Urothelium cell line (cell line): Measurements from ENCODE around the gene MCRS1.
"Not testable (repeated sequence)": the region's sequence is repeated elsewhere in the genome, so short reads cannot be mapped to it uniquely, and the experiment has no call there.

Source experiments
- DNase-seq: peaks from one replicate; pipeline ENCODE4 v3.0.0; 2011; ENCODE audit warnings: low spot score, mixed read lengths
- FAIRE-seq: peaks from 2 replicates; lab custom pipeline; 2011; peaks lifted over from hg19 to GRCh38; lab: Jason Lieb, UNC

The MCRS1 gene, protein sequence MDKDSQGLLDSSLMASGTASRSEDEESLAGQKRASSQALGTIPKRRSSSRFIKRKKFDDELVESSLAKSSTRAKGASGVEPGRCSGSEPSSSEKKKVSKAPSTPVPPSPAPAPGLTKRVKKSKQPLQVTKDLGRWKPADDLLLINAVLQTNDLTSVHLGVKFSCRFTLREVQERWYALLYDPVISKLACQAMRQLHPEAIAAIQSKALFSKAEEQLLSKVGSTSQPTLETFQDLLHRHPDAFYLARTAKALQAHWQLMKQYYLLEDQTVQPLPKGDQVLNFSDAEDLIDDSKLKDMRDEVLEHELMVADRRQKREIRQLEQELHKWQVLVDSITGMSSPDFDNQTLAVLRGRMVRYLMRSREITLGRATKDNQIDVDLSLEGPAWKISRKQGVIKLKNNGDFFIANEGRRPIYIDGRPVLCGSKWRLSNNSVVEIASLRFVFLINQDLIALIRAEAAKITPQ

DNA sequence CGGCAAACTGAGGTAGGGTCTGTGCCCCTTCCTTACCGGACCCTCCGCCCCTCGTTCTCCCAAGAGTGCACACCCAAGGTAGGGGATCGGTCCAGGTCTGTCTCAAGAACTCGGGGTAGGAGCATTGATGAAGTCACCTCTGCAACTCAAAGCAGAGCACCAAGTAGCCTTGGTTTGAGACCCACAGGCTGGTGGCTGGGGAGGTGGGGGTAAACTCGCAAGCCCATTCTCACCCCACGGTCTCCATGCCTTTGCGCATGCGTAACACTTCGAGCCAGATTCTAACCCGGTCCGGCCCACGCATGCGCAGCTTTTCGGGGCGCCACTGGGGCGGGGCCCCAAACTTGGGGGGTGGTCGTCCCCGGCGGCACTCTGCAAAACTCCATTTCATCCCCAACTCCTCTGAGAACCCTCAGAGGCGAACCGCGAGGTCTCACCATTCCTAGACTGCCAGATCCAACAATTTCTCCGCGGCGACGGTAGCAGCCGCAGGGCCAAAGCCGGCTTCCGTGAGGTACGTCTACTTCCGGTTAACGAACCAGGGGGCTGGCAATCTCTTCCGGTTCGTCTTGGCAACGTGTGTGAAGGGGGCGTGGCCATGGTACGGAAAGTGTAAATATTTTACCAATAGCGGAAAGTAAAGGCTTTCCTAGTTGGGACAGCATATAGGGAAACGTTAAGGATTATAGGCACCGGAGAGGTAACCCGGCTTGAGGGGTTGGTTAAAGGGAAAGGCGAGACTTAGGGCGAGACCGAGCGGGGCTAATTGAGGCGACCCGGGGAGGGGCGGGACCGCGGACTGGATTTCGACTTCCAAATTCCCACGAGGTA lies at the start of gene MCRS1:
Gene MCRS1, minus strand, starts transcription at position 532 of the 831 bp plus-strand sequence. CDS start 1,411 bp downstream, outside the sequence.
- DNase-seq = peak; percentile 94
- no peak for FAIRE-seq

DNA sequence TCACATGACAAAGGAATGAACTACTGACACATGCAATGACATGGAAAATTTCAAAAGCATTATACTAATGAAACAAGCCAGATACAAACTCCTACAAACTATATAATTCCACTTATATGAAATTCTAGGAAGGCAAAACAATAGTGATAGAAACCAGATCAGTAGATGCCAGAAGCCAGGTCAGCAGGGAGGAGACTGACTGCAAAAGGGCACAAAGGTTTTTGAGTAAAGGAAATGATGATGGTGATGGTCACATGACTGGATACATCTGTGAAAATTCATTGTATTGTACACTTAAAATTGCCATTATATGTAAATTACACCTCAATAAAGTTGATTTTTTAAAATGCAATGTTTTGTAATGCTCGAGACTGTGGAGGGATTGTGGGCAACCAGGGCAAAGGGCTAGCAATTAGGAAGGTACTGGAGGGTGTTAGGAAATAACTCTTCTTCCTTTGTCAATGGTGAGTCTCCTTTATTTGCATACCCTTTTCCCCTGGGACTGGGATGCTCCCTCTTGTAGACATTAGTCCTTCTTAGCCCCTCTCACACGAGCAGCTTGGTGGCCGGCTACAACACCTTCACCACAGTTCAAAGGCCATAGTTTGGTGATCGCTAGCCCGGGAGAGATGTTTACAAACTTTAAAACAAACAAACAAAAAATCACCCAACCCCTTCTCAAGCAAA lies 48.7 kb upstream of the MCRS1 start:
- DNase-seq (no peak), FAIRE-seq (no peak)

DNA sequence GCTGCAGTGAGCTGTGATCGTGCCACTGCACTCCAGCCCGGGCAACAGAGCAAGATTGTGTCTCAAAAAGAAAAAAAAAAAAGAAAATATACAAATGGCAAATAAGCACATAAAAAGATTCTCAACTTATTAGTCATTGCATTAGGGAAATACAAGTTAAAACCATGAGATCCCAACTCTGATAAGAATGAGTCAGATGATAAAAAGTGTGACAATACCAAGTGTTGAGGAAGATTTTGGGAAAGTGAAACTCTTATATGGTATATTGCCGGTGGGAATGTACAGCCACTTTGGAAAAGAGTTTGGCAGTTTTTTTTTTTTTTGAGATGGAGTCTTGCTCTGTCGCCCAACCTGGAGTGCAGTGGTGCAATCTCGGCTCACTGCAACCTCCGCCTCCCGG lies 47.8 kb upstream of the MCRS1 start:
- FAIRE-seq (no peak), DNase-seq (no peak)

DNA sequence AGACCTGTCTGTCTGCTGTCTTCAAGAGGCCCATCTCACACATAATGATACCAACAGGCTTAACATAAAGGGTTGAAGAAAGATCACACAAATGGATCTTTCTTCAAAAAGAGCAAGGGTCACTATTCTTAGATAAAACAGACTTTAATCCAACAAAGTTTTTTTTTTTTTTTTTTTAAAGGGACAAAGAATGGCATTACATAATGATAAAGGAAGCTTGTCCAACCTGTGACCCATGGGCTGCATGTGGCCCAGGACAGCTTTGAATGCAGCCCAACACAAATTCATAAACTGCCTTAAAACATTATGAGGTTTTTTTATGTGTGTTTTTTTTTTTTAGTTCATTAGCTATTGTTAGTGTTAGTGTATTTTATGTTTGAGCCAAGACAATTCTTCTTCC lies 44.3 kb upstream of the MCRS1 start:
- no peak for FAIRE-seq
- DNase-seq = no peak

DNA sequence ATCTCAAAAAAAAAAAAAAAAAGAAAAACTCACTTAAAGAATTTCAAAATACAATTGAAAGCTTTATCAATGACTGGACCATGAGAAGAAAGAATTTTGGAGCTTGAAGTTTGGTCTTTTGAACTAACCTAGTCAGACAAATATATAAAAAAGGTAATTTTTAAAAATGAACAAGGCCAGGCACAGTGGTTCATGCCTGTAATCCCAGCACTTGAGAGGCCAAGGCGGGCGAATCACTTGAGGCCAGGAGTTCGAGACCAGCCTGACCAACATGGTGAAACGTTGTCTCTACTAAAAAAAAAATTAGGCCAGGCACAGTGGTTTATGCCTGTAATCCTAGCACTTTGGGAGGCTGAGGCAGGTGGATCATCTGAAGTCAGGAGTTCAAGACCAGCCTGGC lies 42.8 kb upstream of the MCRS1 start:
- not testable (repeated sequence) for DNase-seq, FAIRE-seq

DNA sequence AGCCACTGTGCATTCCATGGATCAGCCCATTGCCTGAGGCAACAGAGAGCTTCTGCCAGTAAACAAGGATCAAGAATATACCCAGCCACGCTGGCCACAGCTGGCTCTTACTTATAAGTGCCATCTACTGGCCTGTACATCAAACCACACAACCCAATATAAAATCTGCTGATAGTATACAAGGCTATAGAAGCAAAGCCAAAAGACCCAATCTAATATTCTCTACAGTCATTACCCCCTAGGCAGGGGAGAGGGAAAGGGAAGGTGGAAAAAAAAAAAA lies 41.9 kb upstream of the MCRS1 start:
- DNase-seq (no peak), FAIRE-seq (no peak)

DNA sequence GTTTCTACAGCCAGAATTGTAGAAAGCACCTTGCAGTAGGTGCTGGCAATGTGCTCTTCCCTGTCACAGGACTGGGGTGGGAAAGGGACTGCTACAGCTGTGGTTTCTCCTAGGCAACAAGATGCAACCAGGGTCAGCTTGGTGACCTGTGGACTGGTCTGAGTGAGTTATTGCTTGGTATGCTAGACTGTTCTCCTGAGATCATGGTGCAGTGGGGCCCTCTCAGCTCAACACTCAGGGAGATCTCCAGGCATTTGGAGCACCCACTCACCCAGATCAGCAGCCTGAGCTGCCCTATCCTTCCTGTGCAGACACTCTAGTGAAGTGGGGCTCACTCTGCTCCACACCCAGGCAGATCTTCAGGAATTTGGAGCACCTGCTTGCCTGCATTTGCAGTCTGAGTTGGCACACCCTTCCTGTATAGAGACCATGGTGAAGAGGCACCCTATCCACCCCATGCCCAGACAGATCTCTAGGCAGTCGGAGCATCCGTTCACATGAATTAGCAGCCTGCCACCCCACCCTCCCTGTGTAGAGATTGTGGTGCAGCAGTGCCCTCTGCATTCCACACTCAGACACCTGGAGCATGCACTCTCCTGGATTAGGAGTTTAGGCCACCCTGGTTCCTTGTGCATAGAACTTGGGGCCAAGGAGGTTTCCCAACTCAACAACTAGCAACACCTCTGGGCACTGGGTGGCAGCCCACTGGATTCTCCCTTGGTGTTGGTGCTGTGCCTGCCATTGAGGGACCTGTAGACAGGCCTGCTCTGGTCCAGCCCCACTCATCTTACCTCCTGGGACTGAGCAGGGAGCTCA lies 41.3 kb upstream of the MCRS1 start:
- DNase-seq (no peak), FAIRE-seq (no peak)

DNA sequence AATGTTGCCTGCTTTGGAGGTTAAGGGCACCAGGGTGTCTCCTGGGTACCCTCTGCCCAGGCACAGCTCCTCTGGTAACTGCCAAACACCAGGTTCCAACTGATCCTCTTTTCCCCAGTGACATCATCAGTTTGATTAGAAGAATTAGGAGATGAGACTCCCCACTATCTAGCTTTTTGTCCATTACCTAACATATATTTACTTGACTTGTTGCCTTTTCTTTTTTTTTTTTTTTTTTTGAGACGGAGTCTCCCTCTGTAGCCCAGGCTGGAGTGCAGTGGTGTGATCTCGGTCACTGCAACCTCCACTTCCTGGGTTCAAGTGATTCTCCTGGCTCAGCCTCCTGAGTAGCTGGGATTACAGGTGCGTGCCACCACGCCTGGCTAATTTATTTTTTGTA lies 37.6 kb upstream of the MCRS1 start, which contains the start of gene FAM186B:
Gene FAM186B, minus strand, starts transcription at position 101 of the 400 bp plus-strand sequence. CDS start 162 bp downstream, outside the sequence.
- not testable (repeated sequence) for FAIRE-seq

DNA sequence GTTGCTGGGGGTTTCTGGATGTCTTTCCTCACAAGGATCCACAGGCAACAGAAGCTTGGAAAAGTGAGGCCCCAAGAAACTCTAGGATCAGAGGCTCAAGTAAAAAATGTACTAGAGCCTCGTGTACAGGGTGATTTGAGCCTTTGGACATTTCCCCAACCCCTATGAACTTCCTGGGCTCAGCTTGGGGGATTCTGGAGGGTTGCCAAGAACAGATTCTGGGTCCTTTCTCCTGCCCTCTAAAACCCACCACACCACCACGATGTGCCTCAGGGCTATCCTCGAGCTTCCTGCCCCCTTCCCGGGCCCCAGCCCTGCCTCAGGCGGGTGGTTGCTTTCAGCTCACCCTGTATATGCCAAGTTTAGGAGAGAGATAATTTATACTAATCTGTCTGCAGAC lies 36.9 kb upstream of the MCRS1 start:
- FAIRE-seq (no peak), DNase-seq (no peak)

More for the DNA sequence above, 37.6 kb upstream of the MCRS1 start, which contains the start of gene FAM186B:
- not testable (repeated sequence) for DNase-seq

DNA sequence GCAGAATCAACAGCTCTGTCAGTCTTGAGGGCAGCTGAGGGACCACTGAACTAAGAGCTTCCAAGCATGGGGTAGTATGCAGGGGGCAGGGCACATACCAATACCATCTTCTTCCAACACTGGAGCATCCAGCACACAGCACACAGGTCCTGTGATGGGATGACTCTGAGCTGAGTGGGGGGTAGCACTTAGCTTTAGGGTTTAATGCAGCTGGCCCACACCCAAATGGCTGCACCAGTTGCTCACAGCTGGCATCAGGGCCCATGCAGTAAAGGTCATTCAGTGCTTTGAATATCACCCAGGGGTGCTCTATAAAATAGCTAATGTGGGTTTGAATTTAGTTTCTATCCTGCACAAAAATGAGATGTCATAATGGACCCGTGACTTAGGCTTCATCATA lies 35.8 kb upstream of the MCRS1 start:
- FAIRE-seq (no peak), DNase-seq (no peak)

DNA sequence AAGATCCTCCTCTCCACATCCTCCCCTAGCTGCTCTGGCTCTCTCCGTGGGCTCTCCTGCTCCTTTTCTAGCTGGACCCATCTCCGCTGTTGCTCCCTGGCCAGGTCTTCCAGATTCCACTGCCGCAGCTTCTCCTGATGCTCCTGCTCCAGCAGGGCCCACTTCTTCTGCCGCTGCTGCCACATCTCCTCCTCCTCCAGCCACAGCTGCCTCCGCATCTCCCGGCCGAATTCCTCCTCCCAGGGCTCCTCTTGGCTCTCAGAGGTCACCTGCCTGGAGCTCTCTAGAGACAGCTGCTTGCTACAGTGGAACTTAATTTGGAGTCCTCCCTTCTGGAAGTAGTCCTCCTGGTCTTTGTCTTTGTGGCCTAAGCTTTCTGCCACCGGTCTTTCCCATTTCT lies 32.0 kb upstream of the MCRS1 start:
- DNase-seq (no peak), FAIRE-seq (no peak)

DNA sequence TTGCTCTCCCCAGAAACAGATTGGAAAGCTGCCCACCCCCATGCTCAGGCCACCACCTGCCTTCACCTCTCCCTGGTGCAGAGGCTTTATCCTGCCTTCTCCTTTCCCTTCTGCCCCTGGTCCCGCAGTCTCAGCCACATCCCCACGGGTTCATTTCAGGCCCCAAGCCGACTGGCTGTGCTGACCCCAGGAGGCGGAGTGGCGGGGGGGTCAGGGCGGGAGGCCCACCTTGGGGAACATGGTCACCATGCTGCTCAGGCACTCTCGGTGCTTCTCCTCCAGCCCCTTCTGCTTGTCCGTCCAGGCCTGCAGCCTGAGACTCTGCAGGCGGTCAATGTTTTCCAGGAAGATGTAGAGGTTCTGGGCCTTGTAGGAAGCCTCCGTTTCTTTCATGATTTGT lies 30.6 kb upstream of the MCRS1 start:
- DNase-seq (no peak), FAIRE-seq (no peak)

DNA sequence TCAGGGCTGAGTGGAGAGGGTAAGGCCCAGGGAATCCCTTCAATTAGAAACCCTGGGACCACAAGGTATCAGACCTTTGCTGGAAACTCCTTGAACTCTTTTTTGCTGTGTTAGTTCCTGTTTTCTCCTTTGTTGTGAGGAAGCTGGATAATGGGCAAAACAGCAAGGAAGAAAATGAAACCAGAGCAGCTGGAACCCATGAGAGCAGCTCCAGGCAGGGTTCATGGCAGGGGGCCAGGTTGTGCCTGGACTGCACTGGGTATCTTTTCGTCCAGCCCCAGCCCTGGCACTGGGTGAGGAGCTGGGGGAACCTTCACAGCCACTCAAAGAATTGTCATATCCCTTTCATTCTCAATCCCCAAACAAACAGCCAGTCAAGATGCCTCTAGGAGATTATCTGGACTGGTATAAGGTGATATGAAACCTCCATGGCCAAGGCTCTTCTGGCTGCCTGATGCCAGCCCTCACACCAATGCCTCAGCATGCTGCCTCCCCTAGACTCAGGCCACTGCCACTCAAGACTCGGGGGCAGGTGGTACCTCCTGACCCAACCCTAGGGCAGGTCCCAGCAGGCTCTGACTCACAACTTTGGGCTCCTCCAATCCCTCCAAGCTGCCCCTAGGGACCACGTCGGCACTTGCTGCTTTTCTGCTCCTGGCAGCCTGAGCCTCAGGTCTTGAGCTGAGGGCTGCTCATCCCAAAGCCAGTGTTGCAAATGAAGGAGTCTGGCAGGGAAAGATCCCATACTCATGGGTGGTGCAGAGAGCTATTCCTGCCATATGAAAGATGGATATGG lies 21.0 kb upstream of the MCRS1 start:
- FAIRE-seq (no peak), DNase-seq (no peak)

DNA sequence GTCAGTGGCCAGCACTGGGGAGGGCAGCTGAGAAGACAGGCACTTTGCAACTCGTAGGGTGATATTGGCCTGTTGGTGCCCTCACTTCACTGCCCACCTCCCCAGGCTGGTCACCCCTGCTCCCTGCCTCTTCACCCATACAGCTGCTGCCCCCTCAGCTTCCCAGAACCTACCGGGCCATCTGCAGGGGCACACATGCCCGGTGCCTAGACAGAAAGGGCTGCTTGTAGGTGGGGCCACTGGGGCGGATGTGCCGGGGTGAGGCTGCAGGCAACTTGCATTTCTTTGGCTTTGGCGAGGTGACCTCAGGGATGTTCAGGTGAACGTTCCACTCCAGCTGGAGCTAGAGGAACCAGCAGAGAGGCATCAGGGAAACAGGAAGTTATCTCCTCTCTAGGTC lies 20.3 kb upstream of the MCRS1 start:
- no peak for FAIRE-seq

DNA sequence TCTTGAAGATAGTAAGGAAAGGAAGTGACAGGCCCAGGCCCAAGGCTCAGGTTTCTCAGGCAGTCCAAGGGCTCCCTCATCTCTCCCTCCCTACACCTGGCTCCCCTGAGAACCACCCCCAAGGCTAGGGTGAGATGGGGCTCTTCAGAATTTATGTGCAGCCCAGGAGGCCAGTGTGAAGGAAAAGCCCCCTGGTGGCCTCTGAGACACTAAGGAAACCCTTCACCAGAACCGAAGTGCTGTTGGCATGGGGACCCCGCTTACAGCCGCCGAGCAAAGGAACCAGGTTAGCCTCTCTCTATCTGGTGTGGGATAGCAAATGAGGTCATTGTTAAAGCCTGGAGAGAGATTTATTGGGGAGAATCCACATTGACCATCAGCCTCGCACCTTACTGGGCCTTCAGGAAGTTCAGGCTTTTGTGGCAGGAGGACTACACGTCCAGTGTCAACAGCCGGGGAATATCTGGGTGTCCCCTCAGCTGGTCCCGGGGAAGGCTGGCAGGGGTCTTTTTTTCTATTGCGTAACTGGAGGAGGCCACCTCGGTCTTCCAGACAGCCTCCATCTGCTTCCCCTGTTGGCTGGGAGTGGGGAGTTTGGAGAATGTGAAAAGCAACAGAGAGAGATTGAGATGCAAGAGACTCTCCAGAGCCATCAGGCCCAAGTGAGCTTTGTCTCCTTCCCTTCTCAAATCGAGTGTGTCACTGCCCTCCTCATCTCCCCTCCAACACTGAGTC lies 19.4 kb upstream of the MCRS1 start:
- DNase-seq = no peak
- FAIRE-seq = no peak

More for the DNA sequence above, 20.3 kb upstream of the MCRS1 start:
- no peak for DNase-seq

DNA sequence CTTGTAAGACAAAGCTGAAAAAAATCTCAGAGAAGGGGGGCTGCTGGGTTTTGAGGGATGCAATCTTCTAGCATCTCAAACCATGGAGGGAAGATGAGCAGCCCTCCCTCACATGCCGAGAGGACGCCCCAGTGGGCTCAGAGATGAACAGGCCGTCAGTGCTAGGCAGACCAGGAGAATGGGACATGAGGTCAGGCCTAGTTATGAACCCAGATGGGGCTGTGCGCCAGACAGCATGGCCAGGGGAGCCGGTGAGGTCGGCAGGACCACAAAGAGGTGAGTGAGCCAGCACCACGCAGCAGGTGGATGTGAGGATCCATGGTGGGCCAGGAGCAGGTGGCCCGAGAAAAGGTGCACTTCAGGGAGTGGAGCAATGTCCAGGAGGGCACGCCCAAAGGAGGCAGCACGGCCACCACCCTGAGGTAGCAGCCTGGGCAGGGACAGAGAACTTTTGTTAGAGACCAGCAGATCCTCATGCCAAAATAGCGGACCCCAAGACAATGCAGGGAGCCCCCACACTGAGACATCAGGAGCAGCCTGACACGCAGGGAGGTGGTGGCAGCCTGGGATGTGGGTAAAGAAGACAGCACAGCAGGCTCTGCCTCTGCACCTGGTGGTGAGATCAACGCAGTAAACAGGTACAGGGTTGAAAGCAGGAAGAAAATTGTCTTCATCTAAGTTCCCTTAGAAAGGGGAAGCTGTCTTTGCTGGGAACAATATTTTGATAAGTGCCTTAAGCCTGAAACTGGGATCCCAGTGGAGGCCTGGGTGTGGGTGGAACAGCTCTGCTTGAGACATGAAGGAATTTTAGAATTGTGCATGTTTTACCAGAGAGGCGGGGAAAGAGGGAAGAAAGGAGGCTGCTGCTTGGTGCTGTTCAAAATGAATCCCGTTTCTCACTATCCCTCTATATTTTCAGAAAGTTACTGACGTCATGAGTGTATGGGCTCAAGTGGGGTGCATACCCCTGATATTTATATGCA lies 17.8 kb upstream of the MCRS1 start:
- FAIRE-seq (no peak), DNase-seq (no peak)

DNA sequence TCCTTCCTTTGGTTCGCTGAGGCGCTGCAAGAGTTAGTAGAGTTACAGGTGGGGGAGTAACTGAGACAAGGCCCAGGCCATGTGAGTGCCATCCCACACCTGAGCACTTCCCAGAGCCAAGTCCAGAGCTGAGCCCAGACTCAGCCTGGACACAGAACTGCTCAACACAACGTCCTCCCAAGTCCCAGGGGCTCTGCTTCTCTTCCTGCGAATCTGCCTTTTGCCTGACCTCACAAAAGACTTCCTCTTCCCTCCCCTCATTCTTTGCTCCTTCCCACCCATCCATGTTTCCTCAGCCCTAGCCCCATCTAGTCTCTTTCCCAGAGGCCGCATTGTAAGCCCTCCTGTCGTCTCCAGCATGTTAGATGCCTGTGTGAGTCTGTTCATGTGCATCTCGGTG lies 16.6 kb upstream of the MCRS1 start:
- FAIRE-seq = no peak
- no peak for DNase-seq
